NCI-H82 treated with DMSO at 0.1 percent for 48 hours (cell line): ENCODE results near the gene STT3B.
"Not testable (repeated sequence)": the region's sequence is repeated elsewhere in the genome, so short reads cannot be mapped to it uniquely, and the experiment has no call there.

Source experiments
- DNase-seq: peaks from one replicate; lab custom pipeline; 2025; ENCODE audit not compliant: unreplicated experiment; lab: John Stamatoyannopoulos, UW

STT3B gene

DNA sequence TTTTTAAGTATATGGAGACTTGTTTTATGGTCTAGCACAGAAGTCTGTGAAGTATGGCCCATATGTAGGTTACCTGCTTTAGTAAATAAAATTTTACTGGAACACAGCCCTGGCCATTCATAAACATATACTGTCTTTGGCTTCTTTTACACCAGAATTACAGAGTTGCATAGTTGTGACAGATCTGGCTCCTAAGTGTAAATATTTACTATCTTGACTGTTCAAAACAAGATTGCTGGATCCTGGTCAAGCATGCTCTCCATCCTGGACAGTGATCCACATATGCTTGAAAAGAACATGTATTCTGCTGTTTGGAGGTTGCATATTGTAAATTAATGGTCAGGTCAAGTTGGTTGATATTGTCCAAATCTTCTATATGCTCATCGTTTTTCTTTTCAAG is 57.9 kb downstream of the STT3B start:
- no peak for DNase-seq

DNA sequence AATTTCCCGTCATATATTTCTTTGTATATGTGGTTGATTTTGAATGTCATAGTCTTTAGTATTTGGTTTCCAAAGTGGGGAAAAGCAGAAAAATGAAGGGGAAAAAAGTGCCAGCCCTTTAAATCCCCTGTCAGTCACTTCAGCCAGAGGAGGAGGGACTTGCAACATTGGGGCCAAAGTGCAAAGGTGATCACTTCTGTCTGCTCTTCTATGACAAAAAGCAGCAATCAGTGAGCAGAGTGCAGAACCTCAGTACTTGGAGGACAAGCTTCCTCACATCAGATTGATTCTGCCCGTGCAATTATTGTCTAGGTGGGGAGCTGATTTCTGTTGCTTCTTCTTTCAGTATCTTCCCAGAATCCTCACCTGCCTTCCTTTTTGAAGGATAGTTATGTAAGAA is 60.0 kb downstream of the STT3B start:
- no peak for DNase-seq

DNA sequence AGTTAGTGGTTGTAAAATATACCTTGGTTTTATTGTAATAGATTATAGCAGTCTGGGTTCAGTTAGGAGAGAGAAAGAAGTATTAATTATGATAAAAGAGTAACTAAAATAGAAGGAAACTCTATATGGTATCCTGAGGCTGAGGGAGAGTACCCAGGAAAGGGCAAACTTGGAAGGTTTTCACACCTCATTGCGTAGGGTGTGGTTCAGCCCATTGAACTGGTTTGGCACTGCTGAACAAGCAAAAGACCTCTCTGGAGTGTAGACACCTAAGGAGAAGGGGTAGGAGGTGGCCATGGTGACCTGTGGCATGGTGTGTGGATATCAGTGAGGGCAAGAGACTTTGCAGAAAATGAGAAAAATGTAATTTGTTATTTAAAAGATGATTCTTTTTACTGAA is 63.5 kb downstream of the STT3B start:
- DNase-seq, result no peak

- no peak for DNase-seq
Observed at GRCh38 chr3:31600431-31600830, 67.7 kb downstream of the STT3B start.

DNA sequence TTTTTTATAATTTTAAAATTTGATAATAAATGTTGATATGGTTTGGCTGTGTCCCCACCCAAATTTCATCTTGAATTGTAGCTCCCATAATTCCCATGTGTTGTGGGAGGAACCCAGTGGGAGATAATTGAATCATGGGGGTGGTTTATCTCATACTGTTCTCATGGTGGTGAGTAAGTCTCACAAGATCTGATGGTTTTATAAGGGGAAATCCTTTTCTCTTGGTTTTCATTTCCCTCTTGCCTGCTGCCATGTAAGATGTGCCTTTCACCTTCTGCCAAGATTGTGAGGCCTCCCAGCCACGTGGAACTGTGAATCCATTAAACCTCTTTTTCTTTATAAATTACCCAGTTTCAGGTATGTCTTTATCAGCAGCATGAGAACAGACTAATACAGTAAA is 72.6 kb downstream of the STT3B start:
- not testable (repeated sequence) for DNase-seq

GRCh38 chr3:31606453-31606852 is 73.7 kb downstream of the STT3B start:
- no peak for DNase-seq

GRCh38 chr3:31610700-31611275 is 78.1 kb downstream of the STT3B start:
- DNase-seq, result no peak

DNA sequence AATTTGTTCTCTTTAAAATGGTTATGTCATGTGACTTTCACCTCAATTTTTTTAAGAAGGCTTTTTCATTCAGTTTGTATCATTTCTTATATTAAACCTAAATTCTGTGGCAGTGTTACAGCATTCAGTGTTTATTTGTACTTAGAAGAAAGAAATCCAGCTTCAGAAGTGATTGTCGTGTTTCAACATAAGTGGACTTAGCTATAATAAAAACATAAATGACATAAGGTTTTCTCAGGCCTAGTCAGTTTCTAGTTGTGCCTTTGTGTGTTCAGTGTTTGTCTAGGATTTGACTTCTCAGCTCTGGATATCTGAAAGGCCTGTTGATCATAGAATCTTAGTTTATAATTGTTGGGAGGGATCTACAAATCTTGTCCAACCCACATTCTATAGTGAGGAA is 80.5 kb downstream of the STT3B start:
- DNase-seq, result no peak

DNA sequence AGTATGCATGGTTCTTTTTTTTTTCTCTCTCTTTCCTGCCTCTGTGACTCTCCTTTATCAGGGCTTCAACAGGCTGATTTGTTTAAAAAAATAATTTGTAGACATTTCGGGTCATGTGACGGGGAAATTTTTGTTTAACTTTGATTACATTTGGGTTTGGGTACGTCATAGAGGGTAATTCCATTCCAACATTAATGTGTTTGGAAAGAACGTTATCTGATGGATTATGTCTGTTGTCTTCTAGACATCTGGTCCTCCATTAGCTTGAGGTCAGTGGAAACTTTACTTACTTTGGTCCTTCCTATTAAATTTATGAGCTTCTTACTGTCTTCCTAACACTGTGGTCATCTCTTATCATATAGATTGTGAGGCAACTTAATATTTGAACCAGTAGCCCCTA is 80.9 kb downstream of the STT3B start:
- DNase-seq, result no peak

- no peak for DNase-seq
Observed at GRCh38 chr3:31614162-31614921, 81.6 kb downstream of the STT3B start.

- DNase-seq, result no peak
Observed at GRCh38 chr3:31615071-31615875, 82.5 kb downstream of the STT3B start.

DNA sequence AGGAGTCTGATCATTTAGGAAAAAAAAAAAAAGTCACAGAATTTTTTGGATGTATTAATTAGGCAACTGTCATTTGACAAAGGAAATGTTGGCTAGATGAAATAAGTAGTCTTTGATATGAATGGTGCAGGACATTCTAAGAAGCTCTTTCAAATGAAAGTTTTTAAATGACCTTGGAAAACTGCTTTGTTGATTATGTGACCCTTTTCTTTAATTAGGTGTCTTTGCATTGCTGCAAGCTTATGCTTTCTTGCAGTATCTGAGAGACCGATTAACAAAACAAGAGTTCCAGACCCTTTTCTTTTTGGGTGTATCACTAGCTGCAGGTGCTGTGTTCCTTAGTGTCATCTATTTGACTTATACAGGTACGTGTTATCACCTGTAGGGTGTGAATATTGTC is 84.0 kb downstream of the STT3B start:
- DNase-seq, result no peak

DNA sequence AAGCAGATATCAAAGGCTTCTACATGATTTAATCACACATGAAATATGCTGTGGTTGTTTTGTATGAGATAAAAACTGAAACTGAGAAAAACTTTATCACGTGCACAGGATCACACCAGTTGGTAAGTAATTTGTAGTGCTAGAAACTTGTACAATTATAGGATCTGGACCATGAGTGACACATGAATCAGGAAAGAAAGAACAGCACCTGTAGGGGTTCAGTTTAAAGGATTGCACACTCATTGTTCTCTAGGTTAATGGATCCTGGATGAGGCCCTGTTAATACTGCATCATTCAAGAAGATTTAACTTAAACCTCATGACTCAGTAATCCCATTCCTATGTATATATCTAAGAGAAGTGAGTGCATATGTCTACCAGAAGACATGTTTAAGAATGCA is 87.9 kb downstream of the STT3B start:
- no peak for DNase-seq

- DNase-seq, result no peak
Observed at GRCh38 chr3:31621314-31621713, 88.6 kb downstream of the STT3B start.

- DNase-seq, result no peak
Observed at GRCh38 chr3:31622636-31623288, 90.0 kb downstream of the STT3B start.

- no peak for DNase-seq
Observed at GRCh38 chr3:31624083-31624709, 91.5 kb downstream of the STT3B start.

GRCh38 chr3:31625358-31625757 is 92.6 kb downstream of the STT3B start:
- no peak for DNase-seq

DNA sequence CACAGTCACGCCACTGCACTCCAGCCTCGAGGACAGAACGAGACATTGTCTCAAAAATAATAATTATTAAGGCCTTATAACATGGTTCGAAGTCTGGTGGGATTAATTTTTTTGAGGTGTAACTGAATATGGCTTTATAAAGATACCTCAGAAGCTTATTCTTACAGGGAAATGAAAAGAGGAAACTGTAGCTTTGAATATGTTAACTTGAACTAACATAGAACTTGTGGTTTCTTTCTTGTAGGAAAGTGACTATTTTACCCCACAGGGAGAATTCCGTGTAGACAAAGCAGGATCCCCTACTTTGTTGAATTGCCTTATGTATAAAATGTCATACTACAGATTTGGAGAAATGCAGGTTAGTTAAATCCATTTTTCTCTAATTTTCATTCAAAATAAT is 96.3 kb downstream of the STT3B start:
- no peak for DNase-seq

DNA sequence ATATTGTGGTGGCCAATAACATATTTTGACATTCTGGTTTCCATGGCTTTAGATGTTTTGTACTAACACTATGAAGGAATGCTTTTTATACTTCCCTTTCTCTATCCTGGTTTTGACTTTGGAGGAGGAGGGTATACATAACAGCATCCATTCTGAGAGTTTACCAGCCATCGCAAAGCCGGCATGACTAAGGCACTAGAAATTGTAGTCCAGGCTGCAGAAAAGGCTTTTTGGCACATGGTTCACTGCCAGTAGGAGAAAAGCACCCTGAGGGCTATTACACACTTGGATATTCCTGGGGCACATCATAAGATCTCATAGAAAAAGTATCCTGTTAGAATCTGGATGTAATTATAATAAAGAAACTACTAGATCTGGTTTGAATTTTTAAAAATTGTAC is 101.8 kb downstream of the STT3B start:
- no peak for DNase-seq

GRCh38 chr3:31635545-31635944 is 102.8 kb downstream of the STT3B start:
- DNase-seq, result no peak

DNA sequence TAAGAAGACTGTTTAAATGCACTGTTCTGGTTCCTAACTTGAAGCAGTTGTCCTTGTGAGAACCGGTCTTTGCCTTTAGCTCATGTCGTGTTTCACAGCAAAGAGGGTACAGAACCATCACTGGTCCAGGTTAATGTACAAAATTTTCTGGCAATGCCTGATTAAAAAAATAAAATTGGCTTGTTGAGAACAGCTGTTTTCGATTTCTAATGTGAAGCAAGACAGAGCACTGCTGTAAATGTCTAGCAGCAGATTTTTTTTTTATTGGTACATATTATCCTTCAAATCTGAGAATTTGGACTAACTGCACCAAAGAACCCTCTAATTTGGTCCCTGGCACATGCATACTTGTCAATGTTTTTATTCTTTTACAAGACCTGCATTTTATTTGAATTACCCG is 103.3 kb downstream of the STT3B start:
- DNase-seq, result no peak
